NCI-H2107 treated with DMSO at 0.1 percent for 48 hours (cell line): ENCODE results near the gene FBXO30.

Source experiments
- DNase-seq: peaks from one replicate; lab custom pipeline; 2025; ENCODE audit not compliant: unreplicated experiment; lab: John Stamatoyannopoulos, UW

The FBXO30 gene

DNA sequence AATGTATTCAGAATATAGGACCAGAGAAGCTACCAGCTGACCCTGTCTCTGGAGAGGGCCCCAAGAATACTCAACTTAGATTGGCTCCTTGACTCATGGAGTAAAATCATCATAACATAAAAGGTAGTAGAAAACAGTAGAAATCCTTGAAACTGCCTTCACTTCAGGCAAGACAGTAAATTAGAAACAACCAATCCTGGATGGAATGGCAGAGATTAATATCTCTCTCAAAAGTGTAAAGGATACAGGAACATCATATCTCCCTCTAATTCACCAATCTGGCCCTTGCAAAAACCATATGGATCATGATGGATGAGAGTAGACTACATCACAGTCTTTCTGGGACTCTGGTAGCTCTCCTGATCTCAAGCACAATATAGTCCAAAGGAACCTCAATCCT is 58.9 kb downstream of the FBXO30 start:
- DNase-seq: no peak

DNA sequence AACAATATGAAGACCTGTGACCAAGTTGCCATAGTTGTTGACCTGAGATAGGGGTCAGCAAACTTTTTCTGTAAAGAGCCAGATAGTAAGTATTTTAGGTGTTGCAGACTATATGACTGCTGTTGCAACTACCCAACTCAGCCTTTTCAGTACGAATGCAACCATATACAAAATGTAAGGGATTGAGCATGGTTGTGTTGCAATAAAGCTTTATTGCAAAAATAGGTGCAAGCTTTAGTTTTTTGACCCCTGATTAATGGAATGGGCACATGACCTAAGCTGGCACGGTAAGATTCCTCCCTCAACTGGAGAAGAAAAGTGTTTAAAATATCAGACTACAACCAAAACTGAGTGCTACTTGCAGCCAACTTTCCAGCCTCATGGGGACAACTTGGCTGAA is 62.0 kb downstream of the FBXO30 start:
- DNase-seq: no peak

DNA sequence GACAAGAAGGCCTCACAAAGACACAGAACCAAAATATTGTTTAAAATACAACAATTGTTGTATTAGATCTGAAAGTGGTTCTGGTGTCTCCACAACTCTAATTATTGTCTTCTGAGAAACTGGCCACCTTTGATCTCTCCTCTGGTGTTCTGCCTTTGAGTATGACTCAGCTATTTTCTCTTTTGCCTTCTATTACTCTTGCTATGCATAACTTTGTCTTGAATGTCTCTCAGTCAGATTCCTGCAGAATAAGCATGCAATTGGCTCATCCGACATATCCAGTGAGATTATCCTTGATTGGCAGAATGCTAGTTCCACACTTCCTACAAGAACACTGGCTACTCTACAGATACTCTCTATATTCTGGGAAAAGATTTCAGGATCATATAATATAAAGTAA is 65.0 kb downstream of the FBXO30 start:
- DNase-seq: no peak

DNA sequence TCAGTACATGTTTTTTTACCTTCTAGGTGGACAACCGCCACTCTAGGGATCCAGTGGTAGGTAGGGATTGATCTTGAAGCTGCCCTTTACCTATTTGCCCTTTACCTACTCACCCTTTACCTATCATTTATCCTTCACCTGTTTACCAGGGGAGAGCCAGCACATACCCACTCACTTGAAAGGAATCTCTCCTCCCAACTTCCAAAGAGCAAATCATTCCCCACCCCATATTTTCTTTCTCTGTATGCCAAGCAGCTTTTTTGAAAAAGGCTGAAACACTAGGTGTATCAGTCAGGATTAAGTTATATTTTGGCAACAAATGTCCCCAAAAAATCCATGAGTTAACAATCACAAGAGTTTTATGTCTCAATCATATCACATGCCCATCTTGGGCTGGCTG is 68.7 kb downstream of the FBXO30 start:
- no peak for DNase-seq

DNA sequence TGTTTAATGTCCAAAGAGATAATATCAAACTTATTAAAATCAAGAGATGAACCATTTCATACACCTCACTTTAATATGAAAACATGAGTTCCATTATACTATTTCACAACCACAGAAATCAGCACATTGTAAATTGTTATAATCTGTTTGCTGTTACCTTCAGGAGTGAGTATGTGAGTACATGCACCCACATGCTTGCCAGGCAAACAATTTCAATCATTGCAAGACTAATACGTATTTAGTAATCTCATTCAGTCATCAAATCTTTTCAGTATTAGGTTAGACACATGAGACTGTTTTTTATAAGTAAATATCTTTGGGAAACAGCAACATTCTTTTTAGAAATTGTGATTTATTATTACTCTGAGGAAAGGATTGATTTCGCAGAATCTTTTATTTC is 70.0 kb downstream of the FBXO30 start:
- DNase-seq: no peak
